HG02763 (cell line): Measurements from ENCODE around the gene THAP7.

ENCODE experiments used
- ATAC-seq: cut with Tn5 transposase; IDR thresholded peaks from one replicate; pipeline ENCODE4 v1.9.1; 2021; ENCODE audit warnings: mild to moderate bottlenecking, moderate library complexity; ENCODE audit not compliant: unreplicated experiment

The THAP7 gene

DNA sequence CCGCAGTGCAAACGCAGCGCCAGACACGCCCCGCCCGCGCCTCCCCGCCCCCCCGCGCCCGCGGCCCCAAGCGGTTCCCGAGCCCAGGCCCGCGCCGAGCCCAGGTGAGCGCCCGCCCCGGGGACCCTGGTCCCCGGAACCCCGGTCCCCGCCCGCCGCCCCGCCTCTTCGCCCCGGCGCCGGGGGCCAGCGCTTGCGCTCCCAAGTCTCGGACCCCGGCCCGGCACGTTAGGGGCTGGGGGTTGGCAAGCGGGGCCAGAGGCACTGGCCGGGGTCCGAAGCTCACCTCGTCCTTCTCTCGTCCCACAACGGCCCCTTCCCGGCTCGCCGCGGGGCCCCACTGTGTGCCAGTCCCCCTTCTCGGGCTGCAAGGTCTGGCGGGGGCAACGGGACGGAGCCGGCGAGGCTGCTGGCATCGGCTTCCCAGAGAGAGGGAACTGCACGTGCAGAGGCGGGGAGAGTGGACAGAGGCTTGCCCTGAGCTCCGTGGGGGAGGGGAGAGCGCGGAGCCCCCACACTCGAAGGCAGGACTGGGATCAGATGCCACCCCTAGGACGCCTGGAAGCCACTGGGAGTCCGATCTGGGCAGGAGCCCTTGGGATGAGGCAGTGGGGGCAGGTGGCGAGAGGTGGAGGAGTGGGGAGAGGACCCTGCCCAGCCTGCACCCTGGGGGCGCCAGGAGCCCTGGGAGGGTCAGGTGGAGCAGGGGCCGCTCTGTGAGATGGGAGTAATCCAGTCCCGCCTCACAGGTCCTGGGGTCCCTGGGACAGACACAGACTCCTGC is 36.6 kb downstream of the THAP7 start:
- ATAC-seq: no peak

DNA sequence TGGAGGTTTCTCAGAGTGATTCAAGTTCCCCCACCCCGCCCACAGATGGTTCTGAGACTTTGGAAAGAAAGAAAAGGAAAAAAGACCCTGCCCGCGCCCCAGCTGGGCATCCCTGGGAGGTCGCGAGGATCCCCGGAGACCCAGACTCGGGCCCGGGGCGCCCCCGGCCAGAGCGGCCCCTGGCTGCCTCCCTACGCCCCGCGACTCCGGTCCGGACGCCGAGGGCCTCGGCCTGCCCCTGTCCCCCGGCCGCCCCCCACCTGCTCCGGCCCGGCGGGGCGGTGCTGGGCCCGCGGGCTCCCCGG is 37.2 kb downstream of the THAP7 start:
- no peak for ATAC-seq

GRCh38 chr22:20964090-20964798 is 37.7 kb downstream of the THAP7 start:
- ATAC-seq: no peak

DNA sequence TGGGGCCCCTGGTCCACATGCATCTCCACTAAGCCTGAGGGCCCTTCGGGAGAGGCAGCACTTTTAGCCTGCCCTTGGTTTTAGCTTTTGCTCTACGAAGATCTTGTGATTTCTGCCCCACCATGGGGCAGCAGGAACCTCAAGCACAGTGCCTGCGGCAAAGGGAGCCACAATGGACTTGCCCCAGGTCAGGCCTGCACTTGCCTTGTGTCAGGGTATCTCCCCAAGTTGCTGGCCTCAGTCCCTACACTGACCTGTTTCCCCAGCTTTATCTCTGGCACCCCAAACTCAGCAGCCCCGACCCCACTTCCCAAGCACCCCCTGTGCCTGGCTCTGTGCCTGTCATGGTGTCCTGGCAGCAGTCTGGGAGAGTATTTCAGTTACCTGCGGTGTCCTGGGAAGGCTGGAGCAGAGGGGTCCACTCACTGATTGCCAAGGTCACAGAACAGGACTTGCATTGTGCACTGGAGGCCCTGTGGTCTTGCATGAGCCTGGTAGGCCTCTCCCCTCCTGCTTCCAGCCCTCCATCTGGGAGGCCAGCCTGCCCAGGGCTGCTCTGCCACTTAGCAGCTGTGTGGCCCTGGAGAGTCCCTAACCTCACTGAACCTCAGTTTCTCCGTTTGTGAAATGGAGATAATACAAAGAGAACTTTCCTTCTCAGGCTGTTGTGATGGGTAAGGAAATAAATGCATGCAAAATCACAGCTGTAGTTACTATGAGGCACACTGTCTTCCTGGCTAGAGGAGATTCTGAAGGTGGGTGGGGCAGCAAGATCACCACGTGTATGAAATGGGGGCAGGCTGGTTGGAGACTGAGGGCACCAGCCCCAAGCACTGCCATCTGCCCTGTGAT is 38.5 kb downstream of the THAP7 start:
- ATAC-seq: no peak

DNA sequence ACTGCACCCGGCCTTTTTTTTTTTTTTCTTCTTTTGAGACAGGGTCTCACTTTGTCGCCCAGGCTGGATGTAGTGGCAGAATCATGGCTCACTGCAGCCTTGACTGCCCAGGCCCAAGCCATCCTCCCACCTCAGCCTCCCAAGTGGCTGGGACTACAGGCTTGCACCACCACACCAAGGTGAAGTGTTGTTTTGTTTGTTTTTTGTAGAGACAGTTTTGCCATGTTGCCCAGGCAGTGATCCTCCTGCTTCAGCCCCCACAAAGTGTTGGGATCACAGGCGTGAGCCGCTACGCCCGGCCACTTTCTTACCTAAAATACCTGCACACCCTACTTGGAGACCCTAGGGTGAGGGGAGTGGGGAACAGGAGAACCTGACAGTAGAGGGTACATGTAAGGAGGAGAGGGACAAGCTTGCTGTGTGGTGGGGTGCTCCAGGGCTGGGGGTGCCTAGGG is 39.4 kb downstream of the THAP7 start:
- no peak for ATAC-seq

DNA sequence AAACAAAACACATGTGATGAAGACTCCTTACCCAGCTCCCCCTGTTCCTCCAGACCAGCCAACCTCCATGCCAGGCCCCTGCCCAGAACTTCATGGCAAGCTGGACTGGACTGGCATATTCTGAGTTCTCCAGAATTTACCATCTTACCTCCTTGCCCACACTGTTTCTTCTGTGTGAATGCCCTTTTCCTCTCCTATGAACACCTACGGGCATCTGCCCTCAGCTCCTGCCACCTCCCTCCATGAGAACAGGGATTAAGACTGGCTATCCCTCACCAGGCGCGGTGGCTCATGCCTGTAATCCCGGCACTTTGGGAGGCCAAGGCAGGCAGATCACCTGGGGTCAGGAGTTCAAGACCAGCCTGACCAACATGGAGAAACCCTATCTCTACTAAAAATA is 41.3 kb downstream of the THAP7 start:
- no peak for ATAC-seq

GRCh38 chr22:20959578-20960461 is 42.1 kb downstream of the THAP7 start:
- no peak for ATAC-seq

DNA sequence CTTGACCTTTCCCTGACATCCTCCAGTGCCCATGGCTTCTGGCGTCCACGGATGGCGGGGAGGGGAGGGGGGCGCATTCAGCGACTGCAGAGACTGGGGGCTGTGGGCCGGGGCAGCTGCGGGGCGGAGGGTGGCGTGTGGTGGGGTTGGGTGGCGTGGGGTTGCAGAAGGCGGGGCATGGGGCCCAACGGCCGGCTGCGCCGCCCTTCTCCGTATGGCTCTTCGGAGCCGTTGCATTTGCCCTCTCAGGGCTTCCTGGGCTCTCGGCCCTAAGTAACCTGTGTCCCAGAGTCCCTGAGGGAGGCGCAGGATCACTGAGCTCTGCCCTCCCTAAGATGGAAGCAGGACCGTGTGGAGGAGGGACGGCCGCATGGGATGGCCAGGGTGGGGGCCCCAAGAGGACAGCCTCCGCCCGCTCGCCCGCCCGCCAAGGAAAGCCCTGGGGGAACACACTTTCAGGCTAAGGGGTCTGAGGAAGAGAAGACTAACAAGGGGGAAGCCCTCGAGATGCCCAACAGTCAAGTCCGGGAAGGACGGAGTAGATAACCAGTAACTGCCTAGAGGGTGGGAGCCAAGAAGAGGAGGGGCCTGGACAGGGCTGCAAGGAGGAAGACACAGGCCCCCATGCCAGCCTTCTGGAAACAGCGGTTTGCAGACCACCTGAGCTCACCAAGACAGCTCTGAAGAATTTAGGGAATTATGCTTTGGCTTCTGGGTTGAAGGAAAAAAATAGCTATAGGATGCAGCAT is 44.1 kb downstream of the THAP7 start:
- ATAC-seq: no peak

- ATAC-seq: no peak
Measured at GRCh38 chr22:20957102-20957682, 44.7 kb downstream of the THAP7 start.

DNA sequence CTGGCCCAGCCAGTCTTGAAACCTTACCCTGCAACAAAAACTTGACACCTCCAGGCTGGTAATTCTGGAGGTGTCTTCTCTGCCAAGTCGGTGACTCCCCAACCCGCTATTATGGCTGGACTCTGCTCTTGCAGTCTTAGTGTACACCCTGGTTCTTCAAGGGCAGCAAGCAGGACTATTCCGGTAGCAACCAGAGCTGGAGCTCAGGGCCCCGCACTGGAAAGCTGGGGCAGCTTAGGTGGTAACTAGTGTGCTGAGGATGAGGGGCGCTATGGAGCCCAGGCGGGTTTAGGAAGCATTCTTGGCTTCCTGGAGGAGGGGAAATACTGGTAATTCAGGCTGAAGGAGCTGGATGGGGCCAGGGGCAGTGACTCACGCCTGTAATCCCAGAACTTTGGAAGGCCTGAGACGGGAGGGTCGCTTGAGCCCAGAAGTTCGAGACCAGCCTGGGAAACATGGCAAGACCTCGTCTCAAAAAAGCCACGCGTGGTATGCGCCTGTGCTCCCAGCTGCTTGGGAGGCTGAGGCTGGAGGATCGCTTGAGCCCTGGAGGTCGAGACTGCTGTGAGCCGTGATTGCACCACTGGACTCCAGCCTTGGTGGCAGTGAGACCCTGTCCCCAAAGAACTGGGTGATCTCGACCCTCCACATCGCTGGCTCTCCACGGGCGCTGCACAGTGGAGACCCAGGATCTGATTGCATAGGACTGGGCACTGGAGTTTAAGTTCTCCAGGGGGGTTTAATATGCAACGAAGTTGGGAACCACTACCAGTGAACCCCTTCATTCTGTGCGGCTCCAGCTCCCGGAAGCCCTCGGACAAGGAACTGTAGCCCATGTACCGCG is 45.4 kb downstream of the THAP7 start:
- no peak for ATAC-seq

DNA sequence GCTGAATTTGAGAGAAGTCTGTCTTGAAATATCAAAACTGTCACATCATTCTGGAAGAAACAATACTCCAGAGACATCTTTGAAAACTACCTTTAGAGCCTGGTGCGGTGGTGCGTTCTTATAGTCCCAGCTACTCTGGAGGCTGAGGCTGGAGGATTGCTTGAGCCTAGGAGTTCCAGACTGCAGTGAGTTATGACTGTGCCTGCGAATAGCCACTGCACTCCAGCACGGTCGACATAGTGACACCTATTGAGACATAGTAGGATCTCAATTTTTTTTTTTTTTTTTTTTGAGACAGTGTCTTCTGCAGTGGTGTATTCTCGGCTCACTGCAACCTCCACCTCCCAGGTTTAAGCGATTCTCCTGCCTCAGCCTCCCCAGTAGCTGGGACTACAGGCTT is 46.4 kb downstream of the THAP7 start:
- ATAC-seq: no peak

- ATAC-seq: no peak
Measured at GRCh38 chr22:20953668-20954500, 48.0 kb downstream of the THAP7 start.

DNA sequence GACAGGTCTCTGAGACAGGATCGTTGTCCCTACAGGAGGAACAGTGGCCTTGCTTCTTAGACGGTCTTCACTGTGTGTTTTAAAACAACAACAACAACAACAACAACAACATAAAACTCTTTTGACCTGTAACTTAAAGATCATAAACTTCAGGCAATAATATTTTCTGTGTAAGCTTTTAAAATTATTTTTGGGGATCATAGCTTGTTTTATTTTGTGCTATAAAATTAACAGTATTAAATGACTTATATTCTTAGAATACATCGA is 48.6 kb downstream of the THAP7 start:
- ATAC-seq: no peak

DNA sequence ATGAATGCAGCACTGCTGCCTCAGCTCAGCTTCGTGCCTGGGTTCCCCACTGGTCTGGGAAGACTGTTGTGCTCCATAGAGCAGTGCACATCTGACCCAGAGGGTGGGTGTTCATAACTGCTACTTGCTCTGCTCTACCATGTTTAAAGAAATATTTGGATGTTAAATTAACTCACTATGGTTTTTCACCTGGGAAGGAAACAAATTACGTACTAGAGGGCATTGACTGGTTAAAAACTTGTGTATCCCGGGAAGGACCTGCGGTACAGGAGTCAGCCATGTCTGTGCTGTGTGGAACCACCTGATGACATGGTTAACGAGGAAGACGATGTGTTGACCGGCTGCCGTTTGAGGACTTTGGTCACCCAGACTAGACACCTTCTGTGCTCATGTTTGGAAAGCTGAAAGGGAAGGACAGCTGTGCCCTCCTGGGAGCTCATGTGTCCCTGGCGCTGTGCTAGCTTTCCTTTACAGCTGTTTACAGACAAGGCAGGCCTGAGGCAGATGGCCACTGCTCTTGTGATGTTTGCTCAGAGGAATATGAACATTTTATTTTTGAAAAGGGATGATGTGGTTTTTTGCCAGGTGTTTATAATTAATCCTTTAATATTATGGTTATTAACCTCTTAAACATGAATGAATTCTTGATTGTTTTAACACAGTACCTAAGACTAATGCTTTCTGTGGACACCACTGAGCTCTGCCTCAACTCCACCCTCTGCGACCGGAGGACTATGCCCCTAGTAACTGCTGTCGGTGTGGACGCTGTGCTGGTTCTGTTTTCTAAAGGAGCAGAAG is 49.2 kb downstream of the THAP7 start:
- no peak for ATAC-seq

GRCh38 chr22:20951932-20952380 is 50.0 kb downstream of the THAP7 start:
- no peak for ATAC-seq

- ATAC-seq: no peak
Measured at GRCh38 chr22:20951151-20951931, 50.6 kb downstream of the THAP7 start.
